HL-60/S4 (cell line): ENCODE results near the gene RWDD4.

Source experiments
- in situ Hi-C: fragments of 300-500 bp; cut with MboI; formaldehyde crosslinking; loops from 2 replicates; pipeline ENCODE4 v1.14.3; 2022; ENCODE audit warnings: low sequenced_read_pairs

RWDD4 gene

GRCh38 chr4:183602557-183603027 is 56.4 kb downstream of the RWDD4 start:
- in situ Hi-C loops, result no loop called here

DNA sequence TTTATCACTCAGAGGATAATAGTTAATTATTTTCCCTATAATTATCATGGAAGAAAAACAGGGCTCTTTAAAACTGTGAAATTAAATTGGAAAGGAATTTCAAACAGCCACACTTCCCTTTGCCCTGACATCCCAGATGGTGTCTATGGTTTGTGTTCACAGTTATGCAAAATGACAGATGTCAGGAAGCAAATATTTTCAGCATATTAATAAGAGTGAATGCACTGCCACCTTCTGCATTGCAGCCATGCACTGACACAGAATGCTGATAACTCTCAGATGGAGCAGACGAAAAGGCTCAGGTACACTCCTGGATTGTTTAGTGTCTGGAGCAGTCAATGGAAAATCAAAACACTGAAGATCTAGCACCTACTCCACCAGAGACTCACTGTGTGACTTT is 57.6 kb downstream of the RWDD4 start:
- in situ Hi-C loops, result no loop called here

DNA sequence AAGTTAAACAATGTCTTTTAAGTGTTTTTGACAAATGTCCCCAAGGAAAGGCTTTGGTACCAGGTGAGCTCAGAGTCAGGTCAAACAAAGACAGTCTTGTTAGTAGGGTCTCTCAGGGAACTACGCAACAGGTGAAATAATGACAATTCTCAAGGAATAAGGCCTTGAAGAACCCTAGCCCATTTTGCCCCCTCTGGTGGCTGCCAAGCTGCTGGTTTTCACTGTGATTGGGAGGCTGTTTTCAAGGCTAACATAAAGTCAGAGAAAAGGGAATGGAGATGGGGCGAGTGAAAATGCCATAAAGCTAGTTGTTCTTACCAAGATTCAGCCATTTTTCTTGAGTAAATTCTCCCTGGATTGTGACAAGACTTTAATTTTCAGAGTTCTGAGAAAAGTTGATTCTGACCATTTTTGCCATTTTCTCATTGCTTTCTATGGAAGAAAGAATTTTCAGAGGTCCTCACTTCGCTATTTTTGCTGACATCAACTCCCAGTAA is 58.7 kb downstream of the RWDD4 start:
- in situ Hi-C loops, result no loop called here

DNA sequence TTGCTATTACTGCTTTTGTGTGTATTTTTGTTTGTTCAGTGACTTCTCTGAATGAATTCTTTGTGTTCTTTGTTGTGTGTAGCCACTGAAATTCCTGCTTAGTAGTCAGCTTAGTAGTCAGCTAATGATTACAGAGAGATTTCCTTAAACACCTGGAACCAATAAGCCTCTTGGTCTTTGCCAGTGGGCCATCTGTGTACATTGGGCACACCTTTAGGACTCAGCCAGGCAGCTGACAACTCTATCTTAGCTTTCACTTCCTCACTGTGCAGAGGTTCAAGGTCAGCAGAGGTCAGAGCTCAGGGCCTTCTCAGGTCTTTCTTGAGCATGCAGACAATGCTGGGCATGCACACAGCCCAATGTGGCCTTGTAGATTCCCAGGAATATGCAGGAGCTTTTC is 59.3 kb downstream of the RWDD4 start:
- in situ Hi-C loops, result no loop called here

DNA sequence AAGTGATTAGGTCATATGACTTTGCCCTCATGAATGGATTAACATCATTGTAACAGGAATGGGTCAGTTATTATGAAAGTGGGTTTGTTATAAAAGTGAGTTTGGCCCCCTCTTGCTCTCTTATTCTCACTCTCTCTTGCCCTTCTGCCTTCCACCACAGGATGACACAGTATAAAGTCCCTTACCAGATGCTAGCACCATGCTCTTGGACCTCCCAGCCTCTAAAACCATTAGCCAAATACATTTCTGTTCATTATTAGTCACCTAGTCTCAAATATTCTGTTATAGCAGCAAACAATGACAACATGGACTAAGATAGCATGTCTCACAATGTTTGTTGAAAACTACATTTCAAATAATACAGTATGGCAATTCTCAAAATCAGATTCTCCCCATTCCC is 59.7 kb downstream of the RWDD4 start:
- in situ Hi-C loops, result no loop called here

GRCh38 chr4:183596067-183596757 is 62.8 kb downstream of the RWDD4 start:
- in situ Hi-C loops, result no loop called here

DNA sequence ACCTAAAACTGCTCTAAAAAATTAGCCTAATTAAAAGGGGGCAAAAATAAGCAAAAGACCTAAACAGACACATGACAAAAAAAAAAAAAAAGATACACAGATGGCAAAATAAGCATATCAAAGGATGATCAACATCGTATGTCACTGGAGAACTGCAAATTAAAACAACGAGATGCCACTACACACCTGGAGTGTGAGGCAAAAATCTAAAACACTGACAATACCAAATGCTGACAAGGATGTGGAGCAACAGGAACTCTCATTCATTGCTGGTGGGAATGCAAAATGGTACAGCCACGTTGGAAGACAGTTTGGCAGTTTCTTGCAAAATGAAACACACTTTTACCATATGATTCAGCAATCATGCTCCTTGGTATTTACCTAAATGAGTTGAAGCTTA is 64.2 kb downstream of the RWDD4 start:
- in situ Hi-C loops, result no loop called here

DNA sequence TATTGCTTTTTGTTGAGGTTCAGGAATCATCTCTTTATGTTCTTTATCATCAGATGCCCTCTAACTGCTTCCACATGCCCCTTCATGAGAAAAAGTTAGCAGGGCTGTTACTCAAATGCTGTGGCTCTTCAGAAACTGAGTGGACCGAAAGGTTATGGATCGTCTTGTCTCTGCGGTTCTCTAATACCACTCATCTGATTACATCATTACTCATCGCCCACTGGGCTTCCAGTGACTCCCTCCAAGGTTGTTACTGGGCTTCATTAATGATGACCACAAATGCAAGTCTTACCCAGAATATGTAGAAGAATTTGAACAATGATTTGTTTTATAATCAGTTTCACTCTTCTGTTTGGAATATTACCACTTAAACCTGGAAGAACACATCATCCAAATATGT is 67.7 kb downstream of the RWDD4 start:
- in situ Hi-C loops, result no loop called here
